GM21423 (cell line): Measurements from ENCODE around the gene OR56A5.

Experiments used
- ATAC-seq: cut with Tn5 transposase; IDR thresholded peaks from one replicate; pipeline ENCODE4 v1.9.1; 2021; ENCODE audit warnings: mild to moderate bottlenecking, moderate library complexity; ENCODE audit not compliant: unreplicated experiment

Gene OR56A5

DNA sequence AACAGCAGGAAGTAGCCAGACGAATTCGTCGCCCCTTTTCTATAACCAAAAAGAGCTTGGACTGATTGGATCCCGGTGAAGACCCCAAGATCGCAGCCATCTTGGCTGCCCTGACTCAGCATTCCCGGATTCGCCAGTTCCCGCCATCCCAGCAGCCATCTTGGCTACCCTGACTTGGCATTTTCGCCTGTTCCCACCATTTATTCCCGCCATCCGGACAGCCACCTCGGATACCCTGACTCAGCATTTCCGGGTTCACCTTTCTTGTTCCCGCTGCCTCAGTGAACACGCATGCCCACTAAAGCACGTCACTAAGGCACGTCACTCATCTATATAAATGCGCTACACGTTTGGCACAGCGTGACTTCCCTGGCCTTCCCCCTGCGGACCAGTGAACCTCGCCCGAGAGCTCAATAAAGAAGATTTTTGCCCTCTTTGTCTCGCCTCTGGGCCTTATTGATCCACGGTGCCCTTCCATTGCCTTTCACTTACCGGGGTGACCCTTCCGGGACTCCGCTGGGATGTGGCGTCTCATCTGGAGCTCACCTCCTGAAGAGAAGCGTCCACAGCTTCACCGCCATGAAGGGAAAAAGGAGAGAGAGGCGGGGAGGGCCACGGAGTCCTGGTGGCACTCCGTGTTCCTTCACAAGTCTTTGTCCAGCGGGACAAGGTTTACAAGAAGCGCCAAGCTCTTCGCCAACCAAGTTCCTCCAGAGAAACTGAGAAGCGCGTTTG, 30.3 kb downstream of the OR56A5 start:
- ATAC-seq, result no peak

- ATAC-seq, result no peak
Measured at GRCh38 chr11:5933116-5933515, 35.2 kb downstream of the OR56A5 start.

GRCh38 chr11:5932671-5933070, 35.6 kb downstream of the OR56A5 start:
- ATAC-seq, result no peak

GRCh38 chr11:5931061-5931460, 37.2 kb downstream of the OR56A5 start:
- no peak for ATAC-seq

GRCh38 chr11:5930614-5931013, 37.7 kb downstream of the OR56A5 start:
- no peak for ATAC-seq

DNA sequence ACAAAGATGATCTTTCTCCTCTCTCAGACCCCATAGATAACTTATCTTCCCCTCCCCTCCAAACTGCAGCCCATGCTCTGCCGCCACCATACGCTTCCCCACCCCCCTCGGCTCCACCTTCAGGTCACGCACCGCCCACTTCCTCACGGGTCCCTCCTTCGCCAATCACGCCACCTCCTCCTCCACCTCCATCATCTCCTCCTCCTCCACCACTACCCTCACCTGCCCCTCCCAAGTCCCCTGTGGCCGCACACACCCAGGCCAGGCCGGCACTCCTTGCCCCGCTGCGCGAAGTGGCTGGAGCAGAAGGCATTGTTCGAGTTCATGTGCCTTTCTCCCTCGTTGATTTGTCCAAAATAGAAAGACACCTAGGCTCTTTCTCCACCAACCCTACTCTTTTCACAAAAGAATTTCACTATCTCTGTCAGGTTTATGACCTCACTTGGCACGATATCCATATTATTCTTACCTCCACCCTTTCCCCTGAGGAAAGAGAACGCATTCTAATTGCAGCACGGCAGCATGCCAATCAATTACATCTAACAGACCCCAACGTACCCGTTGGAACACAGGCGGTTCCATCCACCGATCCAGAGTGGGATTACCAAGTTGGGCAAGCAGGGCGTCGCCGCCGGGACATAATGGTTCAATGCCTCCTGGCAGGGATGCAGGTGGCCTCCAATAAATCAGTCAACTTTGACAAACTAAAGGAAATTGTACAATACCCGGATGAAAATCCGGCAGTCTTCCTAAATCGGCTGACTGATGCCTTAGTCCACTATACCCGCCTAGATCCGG, 38.5 kb downstream of the OR56A5 start:
- ATAC-seq, result no peak

DNA sequence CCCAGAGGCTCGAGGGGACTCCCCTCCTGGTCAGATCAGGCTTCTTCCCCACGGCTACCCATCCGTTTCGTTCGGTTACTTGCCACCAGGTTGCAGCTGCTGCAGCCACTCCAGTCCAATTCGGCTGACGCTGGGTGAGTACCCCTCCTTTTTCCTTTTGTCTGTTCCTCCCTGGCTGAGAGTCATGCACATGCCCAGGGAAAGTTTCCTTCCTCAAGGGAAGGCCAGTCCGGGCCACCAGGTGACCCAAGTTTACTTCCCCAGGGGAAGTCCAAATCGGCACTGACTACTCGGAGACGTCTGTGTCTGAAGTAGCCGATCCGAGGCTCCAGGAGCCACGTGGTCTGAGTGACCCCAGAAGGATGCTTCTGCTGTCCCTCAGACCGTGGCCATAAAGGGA, 39.5 kb downstream of the OR56A5 start:
- ATAC-seq, result no peak

- ATAC-seq, result no peak
Measured at GRCh38 chr11:5928271-5928670, 40.0 kb downstream of the OR56A5 start.

DNA sequence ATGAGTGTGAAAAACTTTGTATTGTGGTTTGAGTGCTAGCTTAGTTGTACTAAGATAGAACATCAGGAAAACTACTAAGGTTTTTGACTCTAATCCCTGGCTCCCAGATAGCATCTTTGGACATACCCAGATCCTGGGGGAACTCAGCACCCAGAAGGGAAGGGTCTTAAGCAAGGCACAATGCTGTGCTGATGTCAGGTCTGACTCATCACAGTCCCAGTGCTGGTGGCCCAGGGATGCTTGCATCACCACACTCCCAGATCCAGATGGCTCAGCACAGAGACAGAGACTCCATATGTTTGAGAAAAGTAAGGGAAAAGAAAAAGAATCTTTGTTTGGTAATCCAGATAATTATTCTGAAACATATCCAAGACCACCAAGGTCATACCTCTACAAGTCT, 44.5 kb downstream of the OR56A5 start:
- ATAC-seq, result peak; percentile 29

DNA sequence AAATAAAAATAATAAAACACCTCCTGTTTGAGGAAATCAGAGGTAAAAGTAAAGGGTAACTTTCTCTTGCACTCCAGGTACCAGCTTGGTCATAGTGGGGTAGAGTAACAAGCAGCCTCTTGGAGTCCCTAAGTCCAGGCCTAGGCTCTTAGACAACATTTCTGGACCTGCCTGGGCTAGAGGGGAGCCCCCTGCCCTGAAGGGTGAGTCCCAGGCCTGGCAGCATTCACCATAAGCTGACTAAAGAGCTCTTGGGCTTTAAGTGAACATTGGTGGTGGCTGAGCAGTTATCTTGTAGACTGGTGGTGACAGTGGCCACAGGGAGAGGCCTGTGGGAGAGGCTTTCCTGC, 44.9 kb downstream of the OR56A5 start:
- ATAC-seq, result peak; percentile 42

- ATAC-seq, result peak; percentile 88
Measured at GRCh38 chr11:5922749-5923426, 45.4 kb downstream of the OR56A5 start.
